ENCODE data around the gene PEDS1.

DNA sequence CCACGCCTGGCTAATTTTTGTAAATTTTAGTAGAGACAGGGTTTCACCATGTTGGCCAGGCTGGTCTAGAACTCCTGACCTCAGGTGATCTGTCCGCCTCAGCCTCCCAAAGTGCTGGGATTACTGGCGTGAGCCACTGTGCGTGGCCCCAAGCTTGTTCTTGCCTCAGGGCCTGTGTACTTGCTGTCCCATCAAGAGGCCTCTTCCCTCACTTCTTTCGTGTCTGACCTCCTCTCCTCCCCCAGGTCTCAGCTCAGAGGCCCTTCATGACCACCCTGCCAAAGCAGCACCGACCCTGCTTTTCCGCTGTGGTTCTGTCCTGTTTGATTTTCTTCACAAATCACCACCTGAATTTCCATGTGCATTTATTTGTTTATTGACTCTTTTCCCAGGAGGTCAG lies 30.1 kb downstream of the PEDS1 start:
- TF ChIP-seq POLR2AphosphoS5 (IDR thresholded peaks at IDR 0.05; ENCODE audit: low read depth, low read length), result no peak
- no peak for TF ChIP-seq SIN3A (IDR thresholded peaks at IDR 0.05; ENCODE audit: borderline replicate concordance, insufficient read depth, low read length)

All from PFSK-1 (cell line).